Kidney (tissue), 14 donors: ENCODE measurements around the gene NRP1. TPM values are rescaled to one million over a fixed set of nuclear protein-coding genes. Genes with fewer than 3 reads are reported as not detected.

ENCODE experiments used
- DNase-seq, 5 donors: peaks; one replicate each; pipeline ENCODE4 v3.0.0-alpha.2; 2013 to 2020
- FAIRE-seq: peaks from 2 replicates; lab custom pipeline; 2012; peaks lifted over from hg19 to GRCh38; lab: Jason Lieb, UNC
- H3K27ac ChIP-seq, 2 donors: one replicate each; pipeline ENCODE4 v1.7.0; 2013; ENCODE audit warnings: low read depth in 2 of 2, low read length in 2 of 2, inconsistent platforms in 1 of 2
- H3K27me3 ChIP-seq: one replicate; pipeline ENCODE4 v1.7.1; 2013; ENCODE audit warnings: low read length, inconsistent platforms; ENCODE audit not compliant: control insufficient read depth, insufficient read depth
- H3K36me3 ChIP-seq, 3 donors: one replicate each; pipeline versions ENCODE4 v1.7.0 to v1.7.1; 2013; ENCODE audit warnings: low read length in 3 of 3, control low read depth in 1 of 3, inconsistent platforms in 1 of 3; ENCODE audit not compliant: insufficient read depth in 3 of 3, control insufficient read depth in 2 of 3
- H3K4me1 ChIP-seq, 3 donors: one replicate each; pipeline versions ENCODE4 v1.7.0 to v1.7.1; 2013; ENCODE audit warnings: low read length in 3 of 3, inconsistent platforms in 1 of 3, low read depth in 1 of 3; ENCODE audit not compliant: control insufficient read depth in 2 of 3, insufficient read depth in 2 of 3
- H3K4me3 ChIP-seq, 3 donors: one replicate each; pipeline versions ENCODE4 v1.7.0 to v1.8.1; 2013; ENCODE audit warnings: low read length in 3 of 3, control low read depth in 1 of 3, inconsistent platforms in 1 of 3
- H3K9ac ChIP-seq, 3 donors: one replicate each; pipeline versions ENCODE4 v1.7.0 to v1.7.1; 2013; ENCODE audit warnings: low read length in 3 of 3, control low read depth in 1 of 3, inconsistent platforms in 1 of 3
- H3K9me3 ChIP-seq, 3 donors: one replicate each; pipeline versions ENCODE4 v1.7.0 to v1.7.1; 2013; ENCODE audit warnings: low read length in 3 of 3, control low read depth in 1 of 3, inconsistent platforms in 1 of 3; ENCODE audit not compliant: control insufficient read depth in 2 of 3, insufficient read depth in 1 of 3
- intact Hi-C: fragments of 100-400 bp; cut with DNase I; formaldehyde crosslinking; loops from one replicate; pipeline ENCODE4 v1.11.1; 2022
- polyA plus RNA-seq: library from polyadenylated mRNA; stranded (reverse); fragments of 350-450 nt; fragmentation: Illumina TruSeq; extraction: RNeasy Lipid Tissue Mini Kit (QIAGEN cat#74804); gene quantifications from one replicate; pipeline ENCODE4 v1.2.3, GENCODE V29; 2014; ENCODE audit warnings: low read depth, low replicate concordance; ENCODE audit not compliant: insufficient read depth
- total RNA-seq: library from RNA; stranded (reverse); fragmentation: NEBNext Ultra II Directional; extraction: Animal tissue kit (Norgen Biotek cat#: 25700); gene quantifications from one replicate; pipeline ENCODE4 v1.2.1, GENCODE V29; 2021
- TF ChIP-seq, protein P1 (sequence below): IDR thresholded peaks from 3 replicates; pipeline ENCODE4 v1.5.1; 2012; ENCODE audit warnings: mild to moderate bottlenecking, moderate library complexity, borderline replicate concordance; ENCODE audit not compliant: insufficient read depth; ENCODE audit errors: extremely low read depth
- donor health status: control.
- donor health status: control.
- donor health status: control.
- donor health status: control.
- donor health status: control.
- donor health status: DM: yes; HTN: yes; CAD: no.
- donor health status: Normal renal cell carcinoma (clear cell type).

Gene NRP1
- total and polyA plus RNA-seq, 2 donors from 2014 or later: 40.5 to 243 TPM

DNA sequence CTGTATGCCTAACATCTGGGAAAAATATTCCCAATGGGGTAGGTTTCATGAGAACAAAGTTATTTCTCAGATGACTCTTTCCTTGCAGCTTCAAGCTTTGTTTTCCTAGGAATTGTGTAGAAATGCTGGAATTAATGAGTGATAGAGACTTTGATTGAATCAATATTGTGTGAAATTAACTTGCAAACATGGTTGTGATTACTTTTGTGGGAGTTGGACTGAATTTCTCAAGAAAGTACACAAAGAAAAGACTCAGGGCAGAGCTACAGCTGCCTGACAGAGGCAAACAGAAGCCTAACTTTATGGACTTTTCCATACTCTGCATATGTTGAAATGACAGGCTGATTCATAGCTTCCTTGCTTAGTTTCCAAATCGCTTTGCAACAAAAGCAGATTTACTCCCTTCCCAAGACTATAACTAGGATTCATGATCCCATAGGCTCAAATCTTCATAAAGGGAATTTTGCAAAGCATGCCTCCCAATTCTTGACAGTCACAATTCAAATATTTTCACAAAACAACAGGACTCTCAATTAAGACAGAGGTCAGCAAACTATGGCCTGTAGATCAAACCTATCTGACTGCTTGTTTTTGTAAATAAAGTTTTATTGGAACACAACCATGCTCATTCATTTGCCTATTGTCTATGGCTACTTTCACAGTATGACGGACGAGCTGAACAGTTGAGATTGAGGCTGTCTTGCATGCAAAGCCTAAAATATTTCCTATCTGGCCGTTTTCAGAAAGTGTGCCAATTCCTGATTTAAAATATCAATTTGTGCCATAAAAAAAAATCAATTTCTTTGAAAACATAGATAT lies 27.6 kb downstream of the NRP1 start:
- H3K27ac ChIP-seq: no peak overlapping the region
- no peaks in the 10 kb centered on the region for H3K27me3 ChIP-seq
- H3K36me3 ChIP-seq: peaks cover 0 to 6% (median 5%) of the 10 kb centered on the region in 3 donors
- H3K4me3 ChIP-seq: no peak overlapping the region
- TF ChIP-seq, protein P1, sequence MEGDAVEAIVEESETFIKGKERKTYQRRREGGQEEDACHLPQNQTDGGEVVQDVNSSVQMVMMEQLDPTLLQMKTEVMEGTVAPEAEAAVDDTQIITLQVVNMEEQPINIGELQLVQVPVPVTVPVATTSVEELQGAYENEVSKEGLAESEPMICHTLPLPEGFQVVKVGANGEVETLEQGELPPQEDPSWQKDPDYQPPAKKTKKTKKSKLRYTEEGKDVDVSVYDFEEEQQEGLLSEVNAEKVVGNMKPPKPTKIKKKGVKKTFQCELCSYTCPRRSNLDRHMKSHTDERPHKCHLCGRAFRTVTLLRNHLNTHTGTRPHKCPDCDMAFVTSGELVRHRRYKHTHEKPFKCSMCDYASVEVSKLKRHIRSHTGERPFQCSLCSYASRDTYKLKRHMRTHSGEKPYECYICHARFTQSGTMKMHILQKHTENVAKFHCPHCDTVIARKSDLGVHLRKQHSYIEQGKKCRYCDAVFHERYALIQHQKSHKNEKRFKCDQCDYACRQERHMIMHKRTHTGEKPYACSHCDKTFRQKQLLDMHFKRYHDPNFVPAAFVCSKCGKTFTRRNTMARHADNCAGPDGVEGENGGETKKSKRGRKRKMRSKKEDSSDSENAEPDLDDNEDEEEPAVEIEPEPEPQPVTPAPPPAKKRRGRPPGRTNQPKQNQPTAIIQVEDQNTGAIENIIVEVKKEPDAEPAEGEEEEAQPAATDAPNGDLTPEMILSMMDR: no peak
- FAIRE-seq (no peak), DNase-seq (peak in 1 of 5 donors; percentile 72)
- intact Hi-C loops: no loop called here
- no peaks in the 10 kb centered on the region for H3K9me3 ChIP-seq
- peaks cover 0 to 3% (median 2%) of the 10 kb centered on the region in 3 donors for H3K4me1 ChIP-seq
- H3K9ac ChIP-seq: no peak overlapping the region

DNA sequence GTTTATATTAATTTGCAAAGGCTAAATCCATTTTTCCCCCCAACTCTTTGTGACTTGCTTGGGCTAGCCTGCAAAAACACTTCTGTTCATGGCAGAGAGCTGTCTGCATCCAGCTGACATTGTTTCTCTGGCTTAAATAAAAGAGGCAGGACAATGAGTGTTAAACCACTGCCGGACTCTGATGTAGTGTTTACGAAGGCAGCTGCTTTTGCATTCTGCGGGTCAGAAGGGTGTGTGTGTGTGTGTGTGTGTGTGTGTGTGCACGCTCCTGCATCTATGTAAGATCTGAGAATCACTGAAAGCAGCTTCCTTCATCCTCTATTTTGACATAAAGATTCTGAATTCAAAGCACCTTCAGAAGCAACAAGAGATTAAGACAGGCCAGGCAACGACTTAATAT lies 28.3 kb downstream of the NRP1 start:
- intact Hi-C loops: no loop called here
- H3K9me3 ChIP-seq: no peaks in the 10 kb centered on the region
- H3K27me3 ChIP-seq: no peaks in the 10 kb centered on the region
- no peak overlapping the region for H3K9ac ChIP-seq
- DNase-seq (peak in 1 of 5 donors; percentile 54), FAIRE-seq (no peak)
- H3K4me1 ChIP-seq: peaks cover 0 to 3% (median 3%) of the 10 kb centered on the region in 3 donors
- H3K4me3 ChIP-seq: no peak overlapping the region
- H3K36me3 ChIP-seq: peaks cover 0 to 5% (median 4%) of the 10 kb centered on the region in 3 donors
- H3K27ac ChIP-seq: no peak overlapping the region
- TF ChIP-seq, protein P1: no peak

DNA sequence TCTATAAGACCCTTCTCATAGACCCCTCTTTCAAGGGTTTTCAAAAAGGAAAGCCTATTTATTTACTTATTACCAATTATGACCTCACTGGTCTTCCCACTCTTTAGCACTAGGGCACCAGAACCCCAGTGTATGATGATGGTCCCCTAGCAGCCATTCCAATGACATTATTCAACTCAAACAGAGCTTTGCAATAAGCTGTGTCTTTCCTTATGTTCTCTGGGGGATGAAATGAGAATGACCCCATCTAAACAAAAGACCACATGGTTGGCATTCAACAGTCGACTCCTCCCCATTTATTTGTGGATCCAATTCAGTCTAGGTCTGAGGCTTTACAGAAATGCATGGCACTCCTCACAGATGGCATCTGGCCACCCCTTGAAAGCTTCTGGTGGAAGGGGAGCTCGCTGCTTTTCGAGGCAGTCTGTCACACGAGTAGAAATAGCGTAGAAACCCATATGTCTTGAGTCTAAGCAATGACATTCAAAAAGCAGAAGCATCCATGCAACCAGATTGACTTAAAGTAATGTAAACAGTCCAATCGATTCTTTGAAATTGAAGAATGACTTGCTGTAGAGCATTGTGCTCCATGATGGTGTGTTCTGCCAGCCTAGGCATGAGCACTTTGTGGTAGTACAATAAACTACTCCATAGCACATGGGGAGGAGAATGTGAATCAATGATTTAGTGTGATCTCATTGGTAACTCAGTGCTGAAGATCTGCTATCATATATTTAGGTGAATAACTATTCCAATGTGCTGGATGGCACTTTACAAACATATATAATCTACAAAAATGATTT lies 29.8 kb downstream of the NRP1 start:
- no peak overlapping the region for H3K4me3 ChIP-seq
- no peak overlapping the region for H3K9ac ChIP-seq
- H3K27me3 ChIP-seq: no peaks in the 10 kb centered on the region
- TF ChIP-seq, protein P1: no peak
- H3K9me3 ChIP-seq: no peaks in the 10 kb centered on the region
- no peak for DNase-seq
- peak overlapping the region in 1 of 2 donors; percentile 74 for H3K27ac ChIP-seq
- intact Hi-C loops: no loop called here
- FAIRE-seq: no peak
- H3K4me1 ChIP-seq: peaks cover 0 to 4% (median 3%) of the 10 kb centered on the region in 3 donors
- peaks cover 0 to 3% (median 0%) of the 10 kb centered on the region in 3 donors for H3K36me3 ChIP-seq
